Right atrium auricular region (tissue), 2 donors: Measurements from ENCODE around the gene USP47. TPM values are rescaled to one million over a fixed set of nuclear protein-coding genes. Genes with fewer than 3 reads are reported as not detected.
A peak's percentile ranks its signal among the peaks of the same experiment; 100 is the strongest.

ENCODE experiments used
- DNase-seq: peaks from one replicate; pipeline ENCODE4 v3.0.0-alpha.2; 2019; ENCODE audit warnings: low spot score
- H3K27ac ChIP-seq, 2 donors: fragments of 200-600 bp; sonication (generic); 1 replicate in 1 of 2; 2 replicates in 1 of 2; pipeline ENCODE4 v1.5.1; 2016 to 2019
- H3K27me3 ChIP-seq, 2 donors: fragments of 200-600 bp; sonication (generic); one replicate each; pipeline versions ENCODE4 v1.5.1 to v1.6.0; 2017 to 2019
- H3K36me3 ChIP-seq: fragments of 200-600 bp; sonication (generic); one replicate; pipeline ENCODE4 v1.5.1; 2016
- H3K4me1 ChIP-seq, 2 donors: fragments of 200-600 bp; sonication (generic); one replicate each; pipeline versions ENCODE4 v1.5.1 to v1.6.0; 2017 to 2019
- H3K4me3 ChIP-seq, 2 donors: fragments of 200-600 bp; sonication (generic); 1 replicate in 1 of 2; 2 replicates in 1 of 2; pipeline ENCODE4 v1.5.1; 2017 to 2019; ENCODE audit warnings: mild to moderate bottlenecking in 1 of 2, moderate library complexity in 1 of 2
- H3K9me3 ChIP-seq, 2 donors: fragments of 200-600 bp; sonication (generic); one replicate each; pipeline ENCODE4 v1.5.1; 2019
- CTCF ChIP-seq, 2 donors: fragments of 200-600 bp; sonication (generic); IDR thresholded peaks; one replicate each; pipeline ENCODE4 v1.5.1; 2019; ENCODE audit warnings: antibody characterized with exemption in 2 of 2
- total RNA-seq, 2 donors: library from RNA; depleted of rRNA; stranded (reverse); fragments of >200 nt; gene quantifications; one replicate each; pipeline ENCODE4 v1.1.0, GENCODE V29; 2016

The USP47 gene
- total RNA-seq, 2 donors from 2014 or later, result 58.7 to 61.3 TPM

GRCh38 chr11:11989774-11990744, 148.3 kb downstream of the USP47 start:
- TF ChIP-seq CTCF (IDR thresholded peaks at IDR 0.05), result no peak
- peak; percentile 56 for DNase-seq
- Histone ChIP-seq H3K27me3 (no peaks in the 10 kb centered on the region), H3K9me3 (no peaks in the 10 kb centered on the region), H3K36me3 (peaks cover 22% of the 10 kb centered on the region), H3K4me1 (peaks cover 0 to 79% of the 10 kb centered on the region in 2 donors), H3K27ac (peak overlapping the region; percentile 84 to 93), H3K4me3 (no peak overlapping the region)

- DNase-seq, result no peak
- peaks cover 0 to 61% of the 10 kb centered on the region in 2 donors for H3K4me1 ChIP-seq
- H3K9me3 ChIP-seq, result no peaks in the 10 kb centered on the region
- peak overlapping the region; percentile 84 to 93 for H3K27ac ChIP-seq
- H3K27me3 ChIP-seq, result no peaks in the 10 kb centered on the region
- H3K36me3 ChIP-seq, result peaks cover 47% of the 10 kb centered on the region
- no peak for TF ChIP-seq CTCF (IDR thresholded peaks at IDR 0.05)
- no peak overlapping the region for H3K4me3 ChIP-seq
These were observed 150.8 kb downstream of the USP47 start for GRCh38 chr11:11992257-11993212.

- Histone ChIP-seq H3K4me1 (peaks cover 0 to 59% of the 10 kb centered on the region in 2 donors), H3K36me3 (peaks cover 60% of the 10 kb centered on the region), H3K27ac (peak overlapping the region; percentile 84 to 93), H3K27me3 (no peaks in the 10 kb centered on the region), H3K9me3 (no peaks in the 10 kb centered on the region), H3K4me3 (no peak overlapping the region)
- TF ChIP-seq CTCF (IDR thresholded peaks at IDR 0.05), result no peak
- DNase-seq, result no peak
These were observed 152.1 kb downstream of the USP47 start for GRCh38 chr11:11993839-11994238.

- no peak for TF ChIP-seq CTCF (IDR thresholded peaks at IDR 0.05)
- Histone ChIP-seq H3K27me3 (no peaks in the 10 kb centered on the region), H3K4me3 (no peak overlapping the region), H3K36me3 (peaks cover 71% of the 10 kb centered on the region), H3K4me1 (peaks cover 0 to 43% of the 10 kb centered on the region in 2 donors), H3K9me3 (no peaks in the 10 kb centered on the region), H3K27ac (peak overlapping the region; percentile 84 to 93)
- DNase-seq, result no peak
These were observed 153.8 kb downstream of the USP47 start for GRCh38 chr11:11995601-11996000.

- H3K36me3 ChIP-seq, result peaks cover 71% of the 10 kb centered on the region
- peaks cover 0 to 36% of the 10 kb centered on the region in 2 donors for H3K4me1 ChIP-seq
- H3K9me3 ChIP-seq, result no peaks in the 10 kb centered on the region
- H3K4me3 ChIP-seq, result no peak overlapping the region
- TF ChIP-seq CTCF (IDR thresholded peaks at IDR 0.05), result no peak
- H3K27me3 ChIP-seq, result no peaks in the 10 kb centered on the region
- H3K27ac ChIP-seq, result peak overlapping the region; percentile 84 to 93
- no peak for DNase-seq
These were observed 154.7 kb downstream of the USP47 start for GRCh38 chr11:11996321-11997048.
